HepG2 (cell line): ENCODE measurements around the gene C5AR1. TPM values are rescaled to one million over a fixed set of nuclear protein-coding genes. Genes with fewer than 3 reads are reported as not detected.

Source experiments
- BRCA1 ChIP-seq: sonication (generic); formaldehyde crosslinking; IDR thresholded peaks from 2 replicates; pipeline ENCODE4 v1.4.0; 2020; ENCODE audit warnings: missing genetic modification reagents
- FOXO1 ChIP-seq: sonication (generic); formaldehyde crosslinking; IDR thresholded peaks from 2 replicates; pipeline ENCODE4 v1.4.0; 2020; ENCODE audit warnings: missing genetic modification reagents
- GZF1 ChIP-seq: sonication (generic); formaldehyde crosslinking; IDR thresholded peaks from 2 replicates; pipeline ENCODE4 v1.5.1; 2020; ENCODE audit warnings: mild to moderate bottlenecking, missing genetic modification reagents
- IKZF1 ChIP-seq: fragments of 450-650 bp; IDR thresholded peaks from 2 replicates; pipeline ENCODE4 v1.7.1; 2016
- JARID2 ChIP-seq: sonication (generic); formaldehyde crosslinking; IDR thresholded peaks from 2 replicates; pipeline ENCODE4 v1.8.1; 2023; ENCODE audit warnings: missing genetic modification reagents, inconsistent platforms; ENCODE audit not compliant: insufficient replicate concordance
- MBNL3 ChIP-seq: fragments of 250-450 bp; sonication (Bioruptor Pico); conservative IDR thresholded peaks from 2 replicates; pipeline ENCODE4 v1.8.0; 2022; ENCODE audit warnings: mild to moderate bottlenecking, inconsistent platforms
- PHF5A ChIP-seq: IDR thresholded peaks from one replicate; pipeline ENCODE4 v1.6.1; 2018; ENCODE audit warnings: low read depth, missing genetic modification reagents; ENCODE audit not compliant: unreplicated experiment
- RARA ChIP-seq: IDR thresholded peaks from 2 replicates; pipeline ENCODE4 v1.6.1; 2016; ENCODE audit warnings: missing genetic modification reagents, missing compliant biosample characterization
- RELA ChIP-seq: sonication (generic); formaldehyde crosslinking; IDR thresholded peaks from 2 replicates; pipeline ENCODE4 v1.4.0; 2020; ENCODE audit warnings: missing genetic modification reagents
- RFX5 ChIP-seq: IDR thresholded peaks from 2 replicates; pipeline ENCODE4 v1.6.1; 2011; ENCODE audit warnings: low read depth, low read length, improper control_type of control experiment
- SMARCE1 ChIP-seq: fragments of 450-650 bp; IDR thresholded peaks from 2 replicates; pipeline ENCODE4 v1.6.1; 2017; ENCODE audit warnings: borderline replicate concordance
- SP4 ChIP-seq: sonication (generic); formaldehyde crosslinking; IDR thresholded peaks from 2 replicates; pipeline ENCODE4 v1.8.1; 2023; ENCODE audit warnings: mild to moderate bottlenecking, missing genetic modification reagents
- TGIF2 ChIP-seq: IDR thresholded peaks from 2 replicates; pipeline ENCODE4 v1.6.1; 2016; ENCODE audit warnings: control low read depth, missing compliant biosample characterization
- ZBTB20 ChIP-seq: sonication (generic); formaldehyde crosslinking; IDR thresholded peaks from 2 replicates; pipeline ENCODE4 v1.8.1; 2023; ENCODE audit warnings: missing genetic modification reagents, low read depth, mild to moderate bottlenecking, borderline replicate concordance
- ZNF180 ChIP-seq: sonication (generic); formaldehyde crosslinking; IDR thresholded peaks from 2 replicates; pipeline ENCODE4 v1.4.0; 2020; ENCODE audit warnings: low read depth, missing genetic modification reagents, borderline replicate concordance
- ZNF317 ChIP-seq: sonication (generic); formaldehyde crosslinking; IDR thresholded peaks from 2 replicates; pipeline ENCODE4 v1.5.0; 2020; ENCODE audit warnings: mild to moderate bottlenecking, missing genetic modification reagents
- ZNF598 ChIP-seq: sonication (generic); formaldehyde crosslinking; IDR thresholded peaks from 2 replicates; pipeline ENCODE4 v1.5.1; 2020; ENCODE audit warnings: mild to moderate bottlenecking, missing genetic modification reagents, borderline replicate concordance
- ZNF652 ChIP-seq: IDR thresholded peaks from 2 replicates; pipeline ENCODE4 v1.6.1; 2016; ENCODE audit warnings: low read depth, borderline replicate concordance
- ZNF678 ChIP-seq: sonication (generic); formaldehyde crosslinking; IDR thresholded peaks from 2 replicates; pipeline ENCODE4 v1.4.0; 2020; ENCODE audit warnings: mild to moderate bottlenecking, missing genetic modification reagents
- polyA plus RNA-seq, 8 experiments: library from polyadenylated mRNA; depleted of rRNA in 3 of 8; stranded (reverse) in 7 of 8; unstranded in 1 of 8; fragments of >200 nt; fragmentation: Illumina TruSeq in 4 of 8; extraction: Trizol in 4 of 8; gene quantifications; 2 replicates each; pipeline versions ENCODE4 v1.2.1 to v1.2.3, GENCODE V29; 2011 to 2016; ENCODE audit warnings: low read depth in 4 of 8, missing spikeins in 1 of 8, mixed read lengths in 1 of 8; ENCODE audit not compliant: insufficient read depth in 1 of 8
- total RNA-seq, 5 experiments: library from RNA; depleted of rRNA; stranded (reverse); fragments of >200 nt; fragmentation: Illumina TruSeq; extraction: Trizol; gene quantifications; 2 replicates each; pipeline ENCODE4 v1.2.3, GENCODE V29; 2016; ENCODE audit warnings: low read depth in 1 of 5
- TF ChIP-seq, protein P1 (sequence below): sonication (generic); formaldehyde crosslinking; IDR thresholded peaks from 2 replicates; pipeline ENCODE4 v1.4.0; 2020; ENCODE audit warnings: missing genetic modification reagents
- TF ChIP-seq, protein P2 (sequence below): sonication (generic); formaldehyde crosslinking; IDR thresholded peaks from 2 replicates; pipeline ENCODE4 v1.4.0; 2020; ENCODE audit warnings: missing genetic modification reagents, borderline replicate concordance
- TF ChIP-seq, protein P3 (sequence below): sonication (generic); formaldehyde crosslinking; IDR thresholded peaks from 2 replicates; pipeline ENCODE4 v1.4.0; 2020; ENCODE audit warnings: missing genetic modification reagents
- TF ChIP-seq, protein P4 (sequence below): sonication (generic); formaldehyde crosslinking; conservative IDR thresholded peaks from 2 replicates; pipeline ENCODE4 v1.4.0; 2020; ENCODE audit warnings: missing genetic modification reagents

C5AR1 gene
- total and polyA plus RNA-seq, 2 of the 13 experiments (the other 11 are each of a cell fraction or from before 2014, with no cell fraction given), result 0.07 to 1.6 TPM

DNA sequence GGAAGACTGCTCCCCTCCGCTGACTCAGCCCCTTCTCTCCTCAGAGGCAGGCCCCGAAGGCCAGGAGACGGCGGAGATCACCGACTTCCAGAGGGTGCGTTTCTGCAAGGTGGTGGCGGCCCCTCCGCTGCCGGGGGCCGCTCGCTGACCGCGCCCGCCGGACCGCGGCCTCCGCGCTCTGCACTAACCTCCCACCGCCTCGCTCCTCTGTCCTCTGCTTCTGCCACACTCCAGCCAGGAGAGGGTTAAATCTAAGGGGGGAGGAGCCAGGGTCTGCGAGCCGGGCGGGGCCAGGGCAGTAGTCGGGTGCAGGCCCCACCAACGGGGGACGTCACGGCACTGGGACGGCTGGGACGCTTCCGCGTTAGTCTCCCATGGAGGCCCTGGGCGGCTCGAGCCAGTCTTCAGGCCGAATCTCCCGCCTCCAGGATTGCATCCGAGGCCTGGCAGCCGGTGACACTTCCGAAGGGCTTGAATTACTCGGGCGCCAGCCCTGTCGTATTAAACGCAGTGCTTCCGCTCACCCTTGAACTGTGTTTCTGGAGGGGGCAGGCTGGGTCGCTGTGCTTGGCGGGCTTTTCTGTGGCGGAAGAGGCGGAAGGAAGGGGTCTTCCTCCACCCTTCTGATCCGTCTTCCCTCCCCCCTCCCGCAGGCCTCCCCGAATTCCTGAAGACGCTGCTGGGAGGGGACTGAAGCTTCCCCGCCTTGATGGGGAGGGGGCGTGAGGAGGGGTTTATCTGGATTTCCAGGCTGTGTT lies 36.2 kb upstream of the C5AR1 start (continued):
- TF ChIP-seq TGIF2 (CRISPR knock-in tag) (0 out of 2 replicates have a peak, but pooled peaks have one; percentile 18), RELA (CRISPR knock-in tag) (no peak), PHF5A (CRISPR knock-in tag) (no peak), MBNL3 (CRISPR knock-in tag) (no peak), RFX5 (no peak), IKZF1 (no peak), ZNF652 (peak; percentile 99), ZNF678 (CRISPR knock-in tag) (no peak), ZNF180 (CRISPR knock-in tag) (no peak), ZBTB20 (CRISPR knock-in tag) (no peak), BRCA1 (no peak), RARA (no peak), FOXO1 (0 out of 2 replicates have a peak, but pooled peaks have one; percentile 11), SMARCE1 (no peak), JARID2 (CRISPR knock-in tag) (no peak), SP4 (peak; percentile 87), GZF1 (CRISPR knock-in tag) (0 out of 2 replicates have a peak, but pooled peaks have one; percentile 43), ZNF598 (CRISPR knock-in tag) (no peak; the same call in 1 of the 2 replicates), ZNF317 (CRISPR knock-in tag) (no peak)
- TF ChIP-seq, protein P1, sequence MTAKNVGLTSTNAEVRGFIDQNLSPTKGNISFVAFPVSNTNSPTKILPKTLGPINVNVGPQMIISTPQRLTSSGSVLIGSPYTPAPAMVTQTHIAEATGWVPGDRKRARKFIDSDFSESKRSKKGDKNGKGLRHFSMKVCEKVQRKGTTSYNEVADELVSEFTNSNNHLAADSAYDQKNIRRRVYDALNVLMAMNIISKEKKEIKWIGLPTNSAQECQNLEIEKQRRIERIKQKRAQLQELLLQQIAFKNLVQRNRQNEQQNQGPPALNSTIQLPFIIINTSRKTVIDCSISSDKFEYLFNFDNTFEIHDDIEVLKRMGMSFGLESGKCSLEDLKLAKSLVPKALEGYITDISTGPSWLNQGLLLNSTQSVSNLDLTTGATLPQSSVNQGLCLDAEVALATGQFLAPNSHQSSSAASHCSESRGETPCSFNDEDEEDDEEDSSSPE (CRISPR knock-in tag), result peak; percentile 32; the same call in 1 of the 2 replicates
- TF ChIP-seq, protein P2, sequence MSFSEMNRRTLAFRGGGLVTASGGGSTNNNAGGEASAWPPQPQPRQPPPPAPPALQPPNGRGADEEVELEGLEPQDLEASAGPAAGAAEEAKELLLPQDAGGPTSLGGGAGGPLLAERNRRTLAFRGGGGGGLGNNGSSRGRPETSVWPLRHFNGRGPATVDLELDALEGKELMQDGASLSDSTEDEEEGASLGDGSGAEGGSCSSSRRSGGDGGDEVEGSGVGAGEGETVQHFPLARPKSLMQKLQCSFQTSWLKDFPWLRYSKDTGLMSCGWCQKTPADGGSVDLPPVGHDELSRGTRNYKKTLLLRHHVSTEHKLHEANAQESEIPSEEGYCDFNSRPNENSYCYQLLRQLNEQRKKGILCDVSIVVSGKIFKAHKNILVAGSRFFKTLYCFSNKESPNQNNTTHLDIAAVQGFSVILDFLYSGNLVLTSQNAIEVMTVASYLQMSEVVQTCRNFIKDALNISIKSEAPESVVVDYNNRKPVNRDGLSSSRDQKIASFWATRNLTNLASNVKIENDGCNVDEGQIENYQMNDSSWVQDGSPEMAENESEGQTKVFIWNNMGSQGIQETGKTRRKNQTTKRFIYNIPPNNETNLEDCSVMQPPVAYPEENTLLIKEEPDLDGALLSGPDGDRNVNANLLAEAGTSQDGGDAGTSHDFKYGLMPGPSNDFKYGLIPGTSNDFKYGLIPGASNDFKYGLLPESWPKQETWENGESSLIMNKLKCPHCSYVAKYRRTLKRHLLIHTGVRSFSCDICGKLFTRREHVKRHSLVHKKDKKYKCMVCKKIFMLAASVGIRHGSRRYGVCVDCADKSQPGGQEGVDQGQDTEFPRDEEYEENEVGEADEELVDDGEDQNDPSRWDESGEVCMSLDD (CRISPR knock-in tag), result no peak
- TF ChIP-seq, protein P3, sequence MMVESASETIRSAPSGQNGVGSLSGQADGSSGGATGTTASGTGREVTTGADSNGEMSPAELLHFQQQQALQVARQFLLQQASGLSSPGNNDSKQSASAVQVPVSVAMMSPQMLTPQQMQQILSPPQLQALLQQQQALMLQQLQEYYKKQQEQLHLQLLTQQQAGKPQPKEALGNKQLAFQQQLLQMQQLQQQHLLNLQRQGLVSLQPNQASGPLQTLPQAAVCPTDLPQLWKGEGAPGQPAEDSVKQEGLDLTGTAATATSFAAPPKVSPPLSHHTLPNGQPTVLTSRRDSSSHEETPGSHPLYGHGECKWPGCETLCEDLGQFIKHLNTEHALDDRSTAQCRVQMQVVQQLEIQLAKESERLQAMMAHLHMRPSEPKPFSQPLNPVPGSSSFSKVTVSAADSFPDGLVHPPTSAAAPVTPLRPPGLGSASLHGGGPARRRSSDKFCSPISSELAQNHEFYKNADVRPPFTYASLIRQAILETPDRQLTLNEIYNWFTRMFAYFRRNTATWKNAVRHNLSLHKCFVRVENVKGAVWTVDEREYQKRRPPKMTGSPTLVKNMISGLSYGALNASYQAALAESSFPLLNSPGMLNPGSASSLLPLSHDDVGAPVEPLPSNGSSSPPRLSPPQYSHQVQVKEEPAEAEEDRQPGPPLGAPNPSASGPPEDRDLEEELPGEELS, result 0 out of 2 replicates have a peak, but pooled peaks have one; percentile 12
- TF ChIP-seq, protein P4, sequence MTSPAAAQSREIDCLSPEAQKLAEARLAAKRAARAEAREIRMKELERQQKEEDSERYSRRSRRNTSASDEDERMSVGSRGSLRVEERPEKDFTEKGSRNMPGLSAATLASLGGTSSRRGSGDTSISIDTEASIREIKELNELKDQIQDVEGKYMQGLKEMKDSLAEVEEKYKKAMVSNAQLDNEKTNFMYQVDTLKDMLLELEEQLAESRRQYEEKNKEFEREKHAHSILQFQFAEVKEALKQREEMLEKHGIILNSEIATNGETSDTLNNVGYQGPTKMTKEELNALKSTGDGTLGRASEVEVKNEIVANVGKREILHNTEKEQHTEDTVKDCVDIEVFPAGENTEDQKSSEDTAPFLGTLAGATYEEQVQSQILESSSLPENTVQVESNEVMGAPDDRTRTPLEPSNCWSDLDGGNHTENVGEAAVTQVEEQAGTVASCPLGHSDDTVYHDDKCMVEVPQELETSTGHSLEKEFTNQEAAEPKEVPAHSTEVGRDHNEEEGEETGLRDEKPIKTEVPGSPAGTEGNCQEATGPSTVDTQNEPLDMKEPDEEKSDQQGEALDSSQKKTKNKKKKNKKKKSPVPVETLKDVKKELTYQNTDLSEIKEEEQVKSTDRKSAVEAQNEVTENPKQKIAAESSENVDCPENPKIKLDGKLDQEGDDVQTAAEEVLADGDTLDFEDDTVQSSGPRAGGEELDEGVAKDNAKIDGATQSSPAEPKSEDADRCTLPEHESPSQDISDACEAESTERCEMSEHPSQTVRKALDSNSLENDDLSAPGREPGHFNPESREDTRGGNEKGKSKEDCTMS (CRISPR knock-in tag), result no peak
